K562 (cell line): Measurements from ENCODE around the gene KCNK3. TPM values are rescaled to one million over a fixed set of nuclear protein-coding genes. Genes with fewer than 3 reads are reported as not detected.

ENCODE experiments used
- ATAC-seq: fragments of 200-7000 bp; cut with Tn5 transposase; 3 replicates; pipeline ENCODE4 v1.9.1; 2020; ENCODE audit warnings: moderate library complexity
- BruUV-seq: library from RNA; stranded (reverse); fragments of 400-500 nt; replicated peaks from 2 replicates; lab custom pipeline; 2021; lab: Mats Ljungman, UMichigan
- CTCF ChIA-PET: fragments of 300-600 bp; formaldehyde crosslinking; extraction: SDS; loops from one replicate; lab custom pipeline; 2021; ENCODE audit warnings: low intra/inter-chr PET ratio; lab: Yijun Ruan, JAX
- POLR2A ChIA-PET: fragments of 300-600, 350-650 bp; sonication (Branson Sonifier 250); formaldehyde crosslinking; extraction: SDS; loops from one replicate; lab custom pipeline; 2021; ENCODE audit warnings: antibody characterized with exemption, inconsistent platforms; lab: Yijun Ruan, JAX
- DNase-seq, 4 experiments: peaks; one replicate each; pipeline versions ENCODE4 v3.0.0 to v3.0.0-alpha.2; 2011 to 2018; ENCODE audit warnings: low spot score in 3 of 4, mixed read lengths in 3 of 4; ENCODE audit errors: extremely low read depth in 1 of 4
- FAIRE-seq: peaks from 2 replicates; lab custom pipeline; 2011; peaks lifted over from hg19 to GRCh38; lab: Jason Lieb, UNC
- H2AFZ ChIP-seq: 2 replicates; pipeline ENCODE4 v1.6.0; 2011; ENCODE audit warnings: low read depth, low read length, control low read depth, inconsistent platforms
- H3K27ac ChIP-seq: fragments of 200-600 bp; 3 replicates; pipeline ENCODE4 v1.8.0; 2011; ENCODE audit warnings: low read depth, mild to moderate bottlenecking, control low read depth, inconsistent platforms, low read length, moderate library complexity, mixed read lengths; ENCODE audit errors: extremely low read depth
- H3K27me3 ChIP-seq, 2 experiments: fragments of 300-600 bp in 1 of 2; 2 replicates in 1 of 2; 3 replicates in 1 of 2; pipeline versions ENCODE4 v1.6.0 to v1.8.0; 2011; ENCODE audit warnings: inconsistent platforms in 2 of 2, low read length in 2 of 2, mild to moderate bottlenecking in 1 of 2, mixed read lengths in 1 of 2, moderate library complexity in 1 of 2; ENCODE audit not compliant: control insufficient read depth in 2 of 2, insufficient read depth in 2 of 2
- H3K36me3 ChIP-seq: fragments of 300-600 bp; 3 replicates; pipeline ENCODE4 v1.8.0; 2011; ENCODE audit warnings: mild to moderate bottlenecking, low read length, inconsistent platforms; ENCODE audit not compliant: control insufficient read depth, insufficient read depth
- H3K4me1 ChIP-seq, 2 experiments: fragments of 200-600 bp in 1 of 2; replicated peaks in 1 of 2; 2 replicates in 1 of 2; 3 replicates in 1 of 2; pipeline versions ENCODE4 v1.5.1 to v1.8.0; 2011; ENCODE audit warnings: inconsistent platforms in 2 of 2, low read length in 2 of 2, mild to moderate bottlenecking in 1 of 2, mixed read lengths in 1 of 2, moderate library complexity in 1 of 2; ENCODE audit not compliant: control insufficient read depth in 2 of 2, insufficient read depth in 2 of 2
- H3K4me2 ChIP-seq: 2 replicates; pipeline ENCODE4 v1.6.1; 2011; ENCODE audit warnings: low read length, control low read depth, inconsistent platforms, mixed read lengths; ENCODE audit not compliant: insufficient read depth
- H3K4me3 ChIP-seq: fragments of 200-600 bp; sonication (generic), shearing (Covaris generic); 2 replicates; pipeline ENCODE4 v1.5.1; 2016; ENCODE audit warnings: control low read depth, inconsistent platforms
- H3K79me2 ChIP-seq: fragments of 200-600 bp; 3 replicates; pipeline ENCODE4 v1.8.0; 2011; ENCODE audit warnings: low read length, inconsistent platforms; ENCODE audit not compliant: control insufficient read depth, insufficient read depth
- H3K9ac ChIP-seq, 2 experiments: 2 replicates each; pipeline versions ENCODE4 v1.6.0 to v1.6.1; 2011; ENCODE audit warnings: low read depth in 2 of 2, low read length in 2 of 2, control low read depth in 1 of 2, inconsistent platforms in 1 of 2, mild to moderate bottlenecking in 1 of 2, mixed read lengths in 1 of 2; ENCODE audit not compliant: insufficient read depth in 1 of 2
- H3K9me1 ChIP-seq: one replicate; pipeline ENCODE4 v1.6.0; 2011; ENCODE audit warnings: inconsistent platforms, mild to moderate bottlenecking, low read length, moderate library complexity; ENCODE audit not compliant: control insufficient read depth, insufficient read depth
- H3K9me3 ChIP-seq: replicated peaks from 2 replicates; pipeline ENCODE4 v1.5.1; 2011; ENCODE audit warnings: low read depth, low read length, inconsistent platforms; ENCODE audit not compliant: control insufficient read depth, insufficient read depth
- H4K20me1 ChIP-seq: replicated peaks from 2 replicates; pipeline ENCODE4 v1.6.1; 2011; ENCODE audit warnings: low read length, inconsistent platforms, mixed read lengths; ENCODE audit not compliant: control insufficient read depth, insufficient read depth
- CEBPZ ChIP-seq: fragments of 150-350 bp; IDR thresholded peaks from 2 replicates; pipeline ENCODE4 v1.6.1; 2014; ENCODE audit warnings: low read depth, mild to moderate bottlenecking, low read length, borderline replicate concordance
- IRF2 ChIP-seq: sonication (generic); formaldehyde crosslinking; IDR thresholded peaks from 2 replicates; pipeline ENCODE4 v1.8.1; 2022; ENCODE audit warnings: mild to moderate bottlenecking, missing genetic modification reagents
- KAT2B ChIP-seq: IDR thresholded peaks from one replicate; pipeline ENCODE4 v1.6.1; 2012; ENCODE audit warnings: low read depth, mild to moderate bottlenecking, control low read depth, inconsistent platforms, low read length, moderate library complexity
- MCM5 ChIP-seq: fragments of 450-650 bp; IDR thresholded peaks from 2 replicates; pipeline ENCODE4 v1.6.1; 2016; ENCODE audit warnings: low read depth
- RBM22 ChIP-seq: fragments of 200-400 bp; formaldehyde crosslinking; IDR thresholded peaks from 2 replicates; pipeline ENCODE4 v1.6.1; 2018; ENCODE audit warnings: low read length, low read depth; ENCODE audit not compliant: poor library complexity, severe bottlenecking
- SRSF9 ChIP-seq: fragments of 200-400 bp; formaldehyde crosslinking; IDR thresholded peaks from 2 replicates; pipeline ENCODE4 v1.6.1; 2017; ENCODE audit warnings: low read depth, low read length, borderline replicate concordance
- ZNF197 ChIP-seq: fragments of 200-800 bp; sonication (Bioruptor generic); IDR thresholded peaks from 2 replicates; pipeline ENCODE4 v1.6.1; 2016; ENCODE audit warnings: low read depth, missing genetic modification characterization, missing compliant biosample characterization
- WGBS: fragments of 100-300 bp; shearing (Covaris generic); methylation state at CpG from one replicate; pipeline ENCODE4 v1.1.6; 2016; ENCODE audit warnings: low coverage, mixed read lengths; ENCODE audit not compliant: insufficient coverage; ENCODE audit errors: missing lambda C conversion rate; 5-methylcytosine and 5-hydroxymethylcytosine counted together
- in situ Hi-C: fragments of 300-500 bp; cut with MboI; formaldehyde crosslinking; loops from 4 replicates; pipeline ENCODE4 v1.15.0; 2018; ENCODE audit warnings: inconsistent platforms, mixed read lengths
- intact Hi-C: fragments of 100-400 bp; cut with micrococcal nuclease; formaldehyde crosslinking; loops from 2 replicates; pipeline ENCODE4 v1.14.2; 2022
- polyA plus RNA-seq, 8 experiments: library from polyadenylated mRNA; depleted of rRNA in 4 of 8; stranded (reverse) in 5 of 8; unstranded in 3 of 8; fragments of >200 nt; fragmentation: Nextera tagmentation in 2 of 8; fragmentation: Illumina TruSeq in 1 of 8; extraction: Ambion mirVana in 2 of 8; extraction: Trizol in 1 of 8; gene quantifications; 2 replicates each; pipeline versions ENCODE4 v1.2.1 to v1.2.3, GENCODE V29; 2011 to 2014; ENCODE audit warnings: inconsistent platforms in 1 of 8, missing spikeins in 1 of 8
- total RNA-seq, 7 experiments: library from RNA; depleted of rRNA in 6 of 7; stranded (reverse); fragments of >200 nt in 6 of 7; fragmentation: Illumina TruSeq in 2 of 7; extraction: Trizol in 2 of 7; gene quantifications; 2 replicates each; pipeline versions ENCODE4 v1.2.1 to v1.2.3, GENCODE V29; 2011 to 2021; ENCODE audit warnings: low replicate concordance in 1 of 7

The KCNK3 gene
- total and polyA plus RNA-seq, 9 of the 15 experiments (the other 6 are each of a cell fraction or from before 2014, with no cell fraction given), result 0.01 to 0.20 (median 0.07) TPM; not detected in 5

GRCh38 chr2:26708457-26708856, 15.9 kb downstream of the KCNK3 start:
- Histone ChIP-seq H2AFZ (no peak overlapping the region), H3K9me3 (no peaks in the 10 kb centered on the region), H3K4me3 (no peak overlapping the region), H3K36me3 (no peaks in the 10 kb centered on the region), H3K79me2 (no peaks in the 10 kb centered on the region), H3K27ac (no peak overlapping the region), H3K4me2 (no peak overlapping the region), H3K4me1 (peaks cover 0 to 4% of the 10 kb centered on the region in 2 experiments; a peak in 1 of 5 replicates)
- ChIA-PET POLR2A (interaction anchor here (0.6 to 1.1 kb wide), 2 partner anchors 14 to 19 kb away, joined by 3 to 5 read pairs; no protein-coding TSS in a partner anchor), CTCF (no interaction called here)
- FAIRE-seq (no peak), ATAC-seq (no peak)
- in situ Hi-C loops, result no loop called here
- TF ChIP-seq CEBPZ (no peak), IRF2 (no peak), KAT2B (no peak), MCM5 (no peak), RBM22 (no peak), ZNF197 (CRISPR knock-in tag) (no peak), SRSF9 (no peak)
- TF ChIP-seq, all 486 proteins: peak for 0
- Histone ChIP-seq H3K27me3 (peaks cover 10 to 93% of the 10 kb centered on the region in 2 experiments; a peak in 4 of 5 replicates), H3K9me1 (no peaks in the 10 kb centered on the region), H4K20me1 (peaks cover 5% of the 10 kb centered on the region; the same call in 1 of the 2 replicates), H3K9ac (no peak overlapping the region)
- intact Hi-C loops, result no loop called here
- BruUV-seq, result no TSS peak
- DNase-seq, result no peak
- 14% methylated on average over 8 of the region's 8 CpGs for WGBS
